GM21723 (cell line): ENCODE data around the gene LRSAM1.

Experiments
- ATAC-seq: cut with Tn5 transposase; IDR thresholded peaks from one replicate; pipeline ENCODE4 v1.9.1; 2021; ENCODE audit warnings: mild to moderate bottlenecking, moderate library complexity; ENCODE audit not compliant: unreplicated experiment

LRSAM1 gene

DNA sequence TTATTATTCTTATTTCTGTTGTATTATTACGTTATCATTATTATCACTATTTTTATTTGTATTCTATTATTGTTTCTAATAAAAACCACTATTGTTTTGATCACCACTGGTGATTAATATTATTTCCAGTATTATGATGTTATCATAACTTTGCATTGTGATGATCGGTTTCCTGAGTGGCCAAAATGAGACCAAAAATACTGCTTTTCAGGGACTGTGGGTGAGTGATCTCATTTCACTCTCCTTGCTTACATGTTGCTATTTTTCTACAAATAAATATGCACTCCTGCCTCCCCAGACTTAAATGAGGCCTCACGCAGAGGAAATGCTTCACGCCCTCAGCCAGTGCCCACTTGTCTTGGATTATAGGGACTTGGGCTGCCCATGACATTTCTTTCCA is 78.4 kb downstream of the LRSAM1 start:
- ATAC-seq: no peak

DNA sequence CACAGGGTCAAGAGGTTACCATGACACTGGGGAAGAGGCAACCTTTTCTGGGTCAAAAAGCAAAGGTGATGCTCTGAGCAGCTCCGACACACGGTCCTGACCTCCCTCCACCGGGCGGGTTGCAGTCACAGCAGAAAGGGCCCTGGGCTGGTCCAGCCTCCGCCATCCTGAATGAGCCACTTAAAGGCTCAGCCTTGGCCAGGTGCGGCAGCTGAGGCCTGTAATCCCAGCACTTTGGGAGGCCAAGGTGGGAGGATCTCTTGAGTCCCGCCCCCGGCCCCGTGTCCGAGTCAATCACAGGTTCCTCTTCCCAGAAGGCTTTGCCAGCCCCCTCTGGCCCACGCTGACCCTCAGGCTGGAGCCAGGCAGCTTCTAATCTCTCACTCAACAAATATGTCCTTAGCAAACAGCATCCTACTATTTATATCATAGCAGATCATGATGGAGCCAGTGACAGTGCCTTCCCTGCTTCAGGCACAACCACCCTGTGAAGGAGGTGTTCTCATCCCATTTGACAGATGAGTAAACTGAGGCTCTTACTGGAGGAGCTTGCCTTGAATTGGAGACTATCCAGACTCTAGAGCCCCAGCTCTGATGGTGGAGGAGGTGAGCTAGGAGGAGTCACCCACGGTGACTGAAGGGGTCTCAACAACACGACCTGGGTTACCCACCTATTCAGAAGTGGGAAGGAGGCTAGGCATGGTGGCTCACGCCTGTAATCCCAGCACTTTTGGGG is 79.1 kb downstream of the LRSAM1 start:
- no peak for ATAC-seq

- ATAC-seq: no peak
Observed at GRCh38 chr9:127531676-127532075, 80.4 kb downstream of the LRSAM1 start.

- ATAC-seq: no peak
Observed at GRCh38 chr9:127534250-127534906, 83.1 kb downstream of the LRSAM1 start.

GRCh38 chr9:127534931-127535330 is 83.6 kb downstream of the LRSAM1 start:
- no peak for ATAC-seq

DNA sequence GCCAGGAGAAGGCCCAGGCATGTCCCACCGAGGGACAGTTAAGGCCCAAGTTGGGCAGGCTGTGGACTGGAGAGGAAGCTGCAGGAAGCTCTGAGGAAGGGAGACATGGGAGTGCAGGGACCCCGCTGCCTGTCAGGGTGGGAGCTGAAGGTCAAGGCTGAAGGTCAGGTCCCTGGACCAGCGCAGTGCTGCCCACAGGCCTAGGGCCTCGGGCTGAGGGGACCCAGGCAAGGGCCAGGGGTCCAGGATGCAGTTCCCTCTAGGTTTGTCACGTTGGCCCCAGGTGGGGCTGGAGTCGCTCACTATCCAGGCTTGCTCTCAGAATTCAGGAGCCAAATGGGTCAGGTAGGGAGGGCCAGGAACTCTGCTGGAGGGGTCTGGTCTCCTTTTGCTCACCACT is 84.1 kb downstream of the LRSAM1 start:
- ATAC-seq: no peak

DNA sequence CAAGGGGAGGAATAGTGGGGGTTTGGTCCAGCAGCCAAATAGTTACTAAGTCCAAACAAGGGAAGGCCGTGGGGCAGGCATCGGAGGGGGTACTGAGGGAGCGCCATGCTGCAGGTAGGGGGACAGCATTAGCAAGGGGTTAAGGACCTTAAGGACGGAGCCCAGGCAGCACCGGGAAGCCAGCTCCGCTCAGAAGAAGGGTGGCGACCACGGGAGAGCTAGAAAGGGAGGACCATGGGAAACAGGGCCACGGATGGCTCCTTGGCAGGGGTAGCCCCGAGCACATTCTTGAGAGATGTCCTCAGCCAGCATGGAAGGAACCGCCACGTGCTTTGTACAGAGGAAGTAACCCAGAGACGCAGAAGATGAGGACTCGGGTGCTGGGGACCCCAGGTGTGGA is 84.5 kb downstream of the LRSAM1 start:
- ATAC-seq: no peak

GRCh38 chr9:127536499-127536898 is 85.2 kb downstream of the LRSAM1 start:
- ATAC-seq: no peak

GRCh38 chr9:127537014-127537413 is 85.7 kb downstream of the LRSAM1 start:
- no peak for ATAC-seq

DNA sequence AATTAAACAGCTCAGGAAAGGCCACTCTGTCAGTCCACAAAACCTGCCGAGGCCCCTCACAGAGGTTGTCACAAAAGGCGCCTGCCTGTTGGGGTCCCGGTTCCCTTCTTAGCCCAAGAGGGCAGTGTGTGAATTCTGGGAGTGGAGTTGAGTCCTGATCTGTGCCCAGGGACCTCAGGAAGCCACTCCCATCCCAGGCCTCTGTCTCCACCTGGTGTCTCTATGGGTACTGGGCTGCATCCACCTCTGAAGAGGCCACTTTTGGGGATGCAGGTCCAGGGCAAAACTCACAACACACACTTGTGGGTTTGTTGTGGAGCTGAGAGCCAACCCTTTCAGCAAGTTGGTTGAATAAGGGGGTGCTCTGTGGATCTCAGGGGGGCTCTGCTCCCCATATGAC is 86.5 kb downstream of the LRSAM1 start:
- ATAC-seq: no peak

DNA sequence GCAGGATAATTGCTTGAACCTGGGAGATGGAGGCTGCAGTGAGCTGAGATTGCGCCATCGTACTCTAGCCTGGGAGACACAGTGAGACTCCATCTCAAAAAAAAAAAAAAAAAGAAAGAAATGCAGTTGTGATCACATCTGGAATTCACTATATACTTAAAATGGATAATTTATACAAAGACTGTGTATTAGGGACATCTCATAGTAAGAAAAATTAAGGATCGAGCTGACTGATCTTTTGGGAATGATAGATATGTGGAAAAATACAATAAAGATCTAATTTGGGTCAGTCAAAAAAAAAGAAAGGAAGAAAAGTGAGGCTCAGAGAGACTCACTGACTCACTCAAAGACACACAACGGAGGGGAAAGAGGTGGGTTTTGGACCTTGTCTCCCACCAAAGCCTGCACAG is 87.5 kb downstream of the LRSAM1 start:
- ATAC-seq: no peak

DNA sequence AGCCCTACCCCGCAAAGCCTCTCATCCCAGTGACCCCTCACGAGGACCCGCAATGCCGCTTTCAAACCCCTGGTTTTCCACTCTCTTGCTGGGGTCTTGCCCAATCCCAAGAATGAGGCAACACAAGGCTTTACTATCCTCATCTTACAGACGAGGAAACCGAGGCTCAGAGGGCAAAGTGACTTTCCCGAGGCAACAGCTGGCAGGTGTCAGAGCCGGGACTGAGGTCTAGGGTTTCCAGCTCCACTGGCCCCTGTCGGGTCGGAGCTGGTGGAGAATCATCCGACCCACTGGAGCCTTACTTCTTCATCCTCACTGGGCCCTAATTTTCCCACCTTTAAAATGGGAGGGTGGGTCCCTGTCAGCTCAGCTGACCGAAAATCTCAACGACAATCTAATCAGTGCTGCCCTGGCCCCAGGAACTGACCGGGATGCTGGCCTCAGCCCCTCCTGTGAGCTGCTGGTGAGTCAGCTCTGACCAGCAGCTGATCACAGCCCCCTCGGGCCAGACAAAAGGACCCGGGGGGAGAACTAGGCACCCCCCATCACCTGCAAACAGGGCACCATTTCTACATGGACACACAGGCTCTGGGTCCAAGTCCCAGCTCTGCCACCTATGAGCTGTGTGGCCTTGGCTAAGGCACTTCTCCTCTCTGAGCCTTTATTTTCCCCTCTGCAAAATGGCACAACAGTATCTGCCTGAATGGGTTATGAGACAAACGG is 88.1 kb downstream of the LRSAM1 start:
- no peak for ATAC-seq

DNA sequence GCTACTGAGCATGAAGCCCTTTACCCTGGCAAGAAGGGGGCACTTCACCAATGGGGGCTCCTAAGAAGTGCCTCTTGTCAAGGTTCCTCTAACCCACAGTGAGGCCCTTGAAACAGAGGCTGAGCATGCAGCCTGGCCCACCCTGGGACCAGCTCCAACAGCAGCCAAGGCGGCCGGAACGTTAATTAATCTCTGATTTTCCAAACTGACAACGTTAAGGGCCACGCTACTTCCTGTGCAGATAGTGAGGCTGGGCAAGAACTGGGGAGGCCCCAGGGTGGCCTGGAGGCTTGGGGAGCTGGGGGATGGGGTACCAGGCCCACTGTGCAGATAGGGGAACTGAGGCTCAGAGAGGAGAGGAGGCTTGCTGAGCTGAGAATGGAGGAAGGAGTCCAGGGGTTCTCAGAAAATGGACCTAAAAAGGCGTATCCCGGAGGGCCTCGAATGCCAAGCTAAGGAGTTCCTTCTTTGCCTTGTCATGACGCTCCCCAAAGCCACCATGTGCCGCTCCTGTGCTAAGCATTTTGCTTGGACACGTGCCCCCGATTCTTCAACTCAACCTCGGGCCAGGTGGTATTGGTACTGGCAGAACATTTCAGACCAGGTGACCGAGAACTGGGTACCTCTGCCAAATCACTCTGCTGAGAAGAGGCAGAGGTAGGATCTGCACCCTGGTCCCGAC is 88.8 kb downstream of the LRSAM1 start:
- no peak for ATAC-seq

GRCh38 chr9:127540664-127541041 is 89.3 kb downstream of the LRSAM1 start:
- ATAC-seq: no peak

- no peak for ATAC-seq
Observed at GRCh38 chr9:127541176-127541575, 89.9 kb downstream of the LRSAM1 start.

- no peak for ATAC-seq
Observed at GRCh38 chr9:127541865-127542264, 90.6 kb downstream of the LRSAM1 start.

DNA sequence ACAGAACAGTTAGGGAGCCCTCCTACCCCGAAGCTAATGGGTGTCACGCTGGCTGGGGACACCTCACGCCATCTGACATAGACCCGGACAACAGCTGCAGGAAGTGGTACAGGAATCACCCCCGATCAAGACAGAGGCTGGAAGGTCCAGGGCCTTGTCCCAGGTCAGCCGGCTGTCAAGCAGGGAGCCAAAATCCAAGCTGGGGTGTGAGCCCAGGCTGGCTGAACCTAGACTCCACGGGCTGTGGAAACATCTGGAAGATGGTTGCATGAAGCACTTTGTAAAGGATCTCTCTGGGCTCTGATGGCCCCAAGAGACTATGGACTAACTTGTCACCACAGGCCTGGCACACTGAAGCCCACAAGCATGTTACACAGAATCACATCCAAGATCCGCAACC is 91.9 kb downstream of the LRSAM1 start:
- no peak for ATAC-seq

DNA sequence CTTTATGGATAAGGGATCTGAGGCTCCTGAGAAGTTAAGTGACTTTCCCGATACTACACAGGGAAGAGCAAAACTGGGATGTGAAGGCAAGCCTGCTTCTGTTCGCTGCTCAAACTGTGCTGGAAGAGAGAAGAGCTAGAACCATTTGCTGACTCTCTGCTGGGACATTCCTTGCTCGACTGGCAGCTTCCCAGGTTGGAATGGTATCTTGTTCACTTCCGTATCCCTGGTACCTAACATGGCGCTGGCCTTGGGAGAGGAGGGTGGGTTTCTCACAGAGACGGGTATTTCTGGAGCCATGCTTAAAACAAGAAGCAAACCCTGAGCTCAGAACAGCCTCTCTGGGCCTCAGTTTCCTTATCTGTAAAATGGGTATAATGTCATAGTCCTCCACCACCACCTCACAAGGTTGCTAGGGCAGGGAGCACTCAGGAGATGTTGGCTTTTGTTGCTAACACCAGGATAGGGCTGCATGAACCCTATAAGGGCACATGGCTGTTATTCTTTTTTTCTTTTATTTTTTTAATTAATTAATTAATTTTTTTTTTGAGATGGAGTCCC is 92.7 kb downstream of the LRSAM1 start:
- no peak for ATAC-seq

GRCh38 chr9:127545196-127546124 is 94.2 kb downstream of the LRSAM1 start:
- ATAC-seq: no peak
